HEK293 (cell line): ENCODE data around the gene LPP.

Experiments
- CTCF ChIP-seq: fragments of 450-650 bp; formaldehyde crosslinking; IDR thresholded peaks from 2 replicates; pipeline ENCODE4 v1.5.1; 2016; ENCODE audit warnings: missing biosample characterization, missing genetic modification characterization
- MZF1 ChIP-seq: fragments of 450-650 bp; formaldehyde crosslinking; IDR thresholded peaks from 2 replicates; pipeline ENCODE4 v1.5.1; 2017; ENCODE audit warnings: missing biosample characterization, missing genetic modification characterization, borderline replicate concordance
- SP2 ChIP-seq: fragments of 450-650 bp; formaldehyde crosslinking; IDR thresholded peaks from 2 replicates; pipeline ENCODE4 v1.5.1; 2016; ENCODE audit warnings: missing biosample characterization, missing genetic modification characterization
- ZBTB8A ChIP-seq: fragments of 450-650 bp; formaldehyde crosslinking; IDR thresholded peaks from 2 replicates; pipeline ENCODE4 v1.5.1; 2016; ENCODE audit warnings: missing biosample characterization, missing genetic modification characterization
- ZFP69B ChIP-seq: fragments of 450-650 bp; formaldehyde crosslinking; IDR thresholded peaks from 2 replicates; pipeline ENCODE4 v1.5.1; 2016; ENCODE audit warnings: missing biosample characterization, missing genetic modification characterization

GRCh38 chr3:188580659-188581058, 426.7 kb downstream of the LPP start:
- no peak for TF ChIP-seq CTCF (tag by site-specific recombination)
- no peak for TF ChIP-seq ZBTB8A (tag by site-specific recombination)
- no peak for TF ChIP-seq SP2
- TF ChIP-seq MZF1 (tag by site-specific recombination): no peak
- TF ChIP-seq ZFP69B: no peak
